Immature natural killer cell (primary cell): ENCODE results near the gene TOR4A. TPM values are rescaled to one million over a fixed set of nuclear protein-coding genes. Genes with fewer than 3 reads are reported as not detected.

Experiments used
- DNase-seq, 3 donors: peaks; one replicate each; pipeline ENCODE4 v3.0.0; 2022; ENCODE audit warnings: mixed read lengths in 1 of 3
- H3K27ac Mint-ChIP-seq, 6 donors: one replicate each; pipeline ENCODE4 v1.8.0; 2020; ENCODE audit warnings: mixed read lengths in 6 of 6, mild to moderate bottlenecking in 5 of 6, inconsistent platforms in 4 of 6, moderate library complexity in 3 of 6
- H3K27me3 Mint-ChIP-seq, 3 donors: one replicate each; pipeline ENCODE4 v1.8.0; 2020 to 2021; ENCODE audit warnings: low read depth in 3 of 3, mild to moderate bottlenecking in 3 of 3, mixed read lengths in 3 of 3, moderate library complexity in 3 of 3, inconsistent platforms in 1 of 3
- H3K36me3 Mint-ChIP-seq, 3 donors: one replicate each; pipeline ENCODE4 v1.8.0; 2020; ENCODE audit warnings: mixed read lengths in 3 of 3, inconsistent platforms in 2 of 3, mild to moderate bottlenecking in 2 of 3
- H3K4me1 Mint-ChIP-seq, 2 donors: one replicate each; pipeline ENCODE4 v1.8.0; 2020; ENCODE audit warnings: inconsistent platforms in 2 of 2, mild to moderate bottlenecking in 2 of 2, mixed read lengths in 2 of 2, moderate library complexity in 1 of 2
- H3K4me3 Mint-ChIP-seq, 5 donors: one replicate each; pipeline ENCODE4 v1.8.0; 2020; ENCODE audit warnings: mild to moderate bottlenecking in 5 of 5, mixed read lengths in 5 of 5, inconsistent platforms in 3 of 5, moderate library complexity in 3 of 5
- H3K9me3 Mint-ChIP-seq, 6 donors: one replicate each; pipeline ENCODE4 v1.8.0; 2020; ENCODE audit warnings: mild to moderate bottlenecking in 6 of 6, mixed read lengths in 6 of 6, inconsistent platforms in 4 of 6, moderate library complexity in 3 of 6
- polyA plus RNA-seq, 3 donors: library from polyadenylated mRNA; unstranded; fragments of 300-500 nt; fragmentation: Illumina TruSeq; gene quantifications; one replicate each; pipeline ENCODE4 v1.2.3, GENCODE V29; 2021

The TOR4A gene
- polyA plus RNA-seq, 3 donors from 2014 or later = 4.9 to 13.9 (median 7.2) TPM

- Mint-ChIP-seq H3K36me3 (no peaks in the 10 kb centered on the region), H3K4me3 (peak overlapping the region; percentile 50 to 59 (median 55)), H3K4me1 (peaks cover 8 to 14% of the 10 kb centered on the region in 2 donors), H3K9me3 (no peaks in the 10 kb centered on the region), H3K27ac (no peak overlapping the region), H3K27me3 (peaks cover 12 to 18% (median 13%) of the 10 kb centered on the region in 3 donors)
- DNase-seq = no peak
These were observed 17.2 kb downstream of the TOR4A start for GRCh38 chr9:137294681-137295237.

DNA sequence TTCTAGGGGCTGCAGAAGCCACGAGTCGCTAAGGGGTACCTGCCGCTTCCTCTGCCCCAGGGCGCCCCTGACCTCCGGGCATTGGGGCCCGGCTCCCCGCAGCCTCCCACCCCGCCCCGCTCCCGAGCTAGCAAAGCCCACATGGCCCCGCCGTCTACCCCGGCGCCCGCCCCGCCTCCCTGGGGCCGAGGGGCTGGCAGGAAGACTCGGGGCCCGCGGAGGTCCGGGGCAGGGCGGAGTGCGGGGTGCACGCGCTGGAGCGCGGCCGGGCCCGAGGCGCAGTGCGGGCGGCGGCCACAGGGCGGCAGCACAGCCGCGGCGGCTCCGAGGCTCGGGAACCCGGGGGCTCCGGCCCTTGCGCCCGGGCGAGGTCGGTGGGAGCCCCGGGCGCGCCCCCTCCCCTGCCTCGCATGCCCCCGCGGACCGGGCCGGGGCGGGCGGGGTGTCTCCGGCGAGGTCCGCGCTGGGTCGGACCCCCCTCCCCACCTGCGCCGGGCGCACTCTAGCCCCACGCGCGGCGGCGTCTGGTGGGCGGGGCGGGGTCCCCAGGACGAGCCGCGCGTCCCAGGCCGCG is 17.8 kb downstream of the TOR4A start:
- H3K4me1 Mint-ChIP-seq = peaks cover 11 to 14% of the 10 kb centered on the region in 2 donors
- no peaks in the 10 kb centered on the region for H3K36me3 Mint-ChIP-seq
- H3K9me3 Mint-ChIP-seq = no peaks in the 10 kb centered on the region
- peak; percentile 55 to 65 (median 63) for DNase-seq
- peaks cover 12 to 18% (median 13%) of the 10 kb centered on the region in 3 donors for H3K27me3 Mint-ChIP-seq
- H3K27ac Mint-ChIP-seq = no peak overlapping the region
- H3K4me3 Mint-ChIP-seq = peak overlapping the region; percentile 21 to 59 (median 55)

- Mint-ChIP-seq H3K27me3 (peaks cover 13 to 21% (median 13%) of the 10 kb centered on the region in 3 donors), H3K36me3 (no peaks in the 10 kb centered on the region), H3K27ac (peak overlapping the region in 1 of 6 donors; percentile 45), H3K4me3 (peak overlapping the region; percentile 69 to 79 (median 76)), H3K4me1 (peaks cover 15 to 20% of the 10 kb centered on the region in 2 donors), H3K9me3 (no peaks in the 10 kb centered on the region)
- no peak for DNase-seq
These were observed 18.5 kb downstream of the TOR4A start for GRCh38 chr9:137295849-137296669.

GRCh38 chr9:137296670-137297664 is 19.4 kb downstream of the TOR4A start:
- Mint-ChIP-seq H3K27ac (peak overlapping the region in 1 of 6 donors; percentile 45), H3K4me3 (peak overlapping the region; percentile 69 to 79 (median 76)), H3K36me3 (no peaks in the 10 kb centered on the region), H3K4me1 (peaks cover 17 to 20% of the 10 kb centered on the region in 2 donors), H3K27me3 (peaks cover 13 to 21% (median 13%) of the 10 kb centered on the region in 3 donors), H3K9me3 (no peaks in the 10 kb centered on the region)
- no peak for DNase-seq

DNA sequence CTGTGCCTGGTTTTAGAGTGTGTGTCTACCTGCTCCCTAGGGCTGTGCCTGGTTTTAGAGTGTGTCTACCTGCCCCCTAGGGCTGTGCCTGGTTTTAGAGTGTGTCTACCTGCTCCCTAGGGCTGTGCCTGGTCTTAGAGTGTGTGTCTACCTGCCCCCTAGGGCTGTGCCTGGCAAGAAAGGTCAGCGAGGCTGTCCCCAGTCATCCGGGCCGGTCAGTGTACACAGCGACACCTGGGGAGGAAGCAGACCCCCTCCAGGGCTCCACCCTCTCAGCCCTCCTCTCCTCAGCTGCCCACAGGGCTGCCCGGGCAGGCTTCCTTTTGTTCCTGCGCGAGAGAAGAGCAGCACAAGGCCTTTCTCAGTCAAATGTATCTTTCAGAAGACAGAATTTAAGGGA is 20.4 kb downstream of the TOR4A start:
- DNase-seq = no peak
- Mint-ChIP-seq H3K36me3 (no peaks in the 10 kb centered on the region), H3K27me3 (peaks cover 11 to 18% (median 13%) of the 10 kb centered on the region in 3 donors), H3K4me1 (peaks cover 17 to 20% of the 10 kb centered on the region in 2 donors), H3K9me3 (no peaks in the 10 kb centered on the region), H3K4me3 (no peak overlapping the region), H3K27ac (no peak overlapping the region)

DNA sequence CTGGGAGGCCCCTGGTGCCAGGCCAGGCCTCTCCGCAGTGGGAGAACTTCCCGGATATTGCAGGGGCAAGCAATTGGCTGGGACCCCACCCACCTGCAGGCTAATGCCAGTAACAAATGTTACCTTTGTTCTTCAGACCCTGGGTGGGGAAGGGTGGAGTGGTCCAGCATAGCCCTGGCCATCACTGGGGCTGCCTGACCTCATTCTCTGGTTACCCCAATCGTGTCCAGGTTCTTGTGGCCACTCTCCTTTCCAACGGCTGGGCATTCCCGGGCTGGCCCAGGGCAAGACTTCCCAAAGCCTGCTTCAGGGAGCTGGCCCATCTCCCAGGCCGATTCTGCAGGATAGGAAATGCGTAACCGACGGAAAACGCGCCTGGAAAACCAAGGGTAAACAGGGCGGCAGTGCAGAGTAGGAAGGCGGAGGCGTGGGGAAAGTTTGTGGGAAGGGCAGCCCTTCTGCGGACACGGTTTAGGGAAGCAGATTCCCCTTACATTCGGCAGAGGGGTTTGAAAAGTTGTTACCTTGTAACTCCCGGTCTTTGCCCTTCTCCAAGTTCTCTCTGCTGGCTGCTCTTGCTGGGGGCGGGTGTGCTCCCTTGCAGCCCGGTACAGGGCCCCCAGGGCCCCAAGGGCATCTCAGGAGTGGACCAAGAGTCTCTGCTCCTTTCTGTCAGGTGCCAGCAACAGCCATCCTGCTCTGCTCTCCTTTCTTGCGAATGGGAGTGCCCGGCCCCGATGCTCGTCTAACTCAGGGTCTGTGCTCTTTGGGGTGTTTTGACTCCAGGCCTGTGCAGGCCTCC is 21.1 kb downstream of the TOR4A start:
- no peak overlapping the region for H3K4me3 Mint-ChIP-seq
- no peaks in the 10 kb centered on the region for H3K36me3 Mint-ChIP-seq
- peaks cover 17 to 20% of the 10 kb centered on the region in 2 donors for H3K4me1 Mint-ChIP-seq
- H3K27me3 Mint-ChIP-seq = peaks cover 9 to 18% (median 13%) of the 10 kb centered on the region in 3 donors
- no peaks in the 10 kb centered on the region for H3K9me3 Mint-ChIP-seq
- H3K27ac Mint-ChIP-seq = no peak overlapping the region
- DNase-seq = no peak

- H3K27ac Mint-ChIP-seq = no peak overlapping the region
- no peak for DNase-seq
These were observed 21.7 kb downstream of the TOR4A start for GRCh38 chr9:137299203-137299565.

GRCh38 chr9:137299938-137300337 is 22.4 kb downstream of the TOR4A start:
- Mint-ChIP-seq H3K36me3 (no peaks in the 10 kb centered on the region), H3K27me3 (peaks cover 7 to 15% (median 8%) of the 10 kb centered on the region in 3 donors), H3K4me3 (peak overlapping the region in 4 of 5 donors; percentile 33 to 58 (median 40)), H3K9me3 (no peaks in the 10 kb centered on the region), H3K27ac (no peak overlapping the region), H3K4me1 (peaks cover 12 to 14% of the 10 kb centered on the region in 2 donors)
- no peak for DNase-seq

More at GRCh38 chr9:137299203-137299565, 21.7 kb downstream of the TOR4A start:
- Mint-ChIP-seq H3K36me3 (no peaks in the 10 kb centered on the region), H3K4me3 (no peak overlapping the region), H3K9me3 (no peaks in the 10 kb centered on the region), H3K27me3 (peaks cover 7 to 18% (median 11%) of the 10 kb centered on the region in 3 donors), H3K4me1 (peaks cover 17 to 20% of the 10 kb centered on the region in 2 donors)

DNA sequence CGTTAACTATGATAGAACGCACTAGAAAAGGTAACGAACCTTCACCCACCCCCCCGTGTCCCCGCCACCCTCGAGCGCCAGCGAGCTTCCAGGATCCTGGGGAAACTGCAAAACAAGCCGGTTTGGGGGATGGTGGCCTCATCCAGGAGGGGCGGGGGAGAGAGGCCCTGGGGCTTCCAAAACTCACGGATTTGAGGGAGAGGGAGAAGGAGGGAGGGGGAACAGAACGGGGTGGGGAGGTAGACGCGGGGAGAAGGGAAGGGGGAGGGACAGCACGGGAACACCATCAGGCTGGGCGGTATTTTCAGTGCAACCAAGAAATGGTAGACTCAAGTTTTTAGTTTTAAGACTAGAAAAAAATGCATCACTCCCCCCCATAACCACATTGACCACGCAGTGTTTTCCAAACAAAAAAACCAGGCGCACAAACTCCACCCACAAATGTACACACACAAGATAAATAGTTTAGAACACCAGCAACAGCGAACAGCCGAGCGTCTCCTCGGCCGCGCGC is 23.1 kb downstream of the TOR4A start:
- Mint-ChIP-seq H3K36me3 (no peaks in the 10 kb centered on the region), H3K4me3 (peak overlapping the region; percentile 81 to 89 (median 84)), H3K27ac (peak overlapping the region in 3 of 6 donors; percentile 51 to 83 (median 82)), H3K27me3 (peaks cover 7 to 15% (median 10%) of the 10 kb centered on the region in 3 donors), H3K9me3 (no peaks in the 10 kb centered on the region), H3K4me1 (peaks cover 12 to 15% of the 10 kb centered on the region in 2 donors)
- DNase-seq = no peak

DNA sequence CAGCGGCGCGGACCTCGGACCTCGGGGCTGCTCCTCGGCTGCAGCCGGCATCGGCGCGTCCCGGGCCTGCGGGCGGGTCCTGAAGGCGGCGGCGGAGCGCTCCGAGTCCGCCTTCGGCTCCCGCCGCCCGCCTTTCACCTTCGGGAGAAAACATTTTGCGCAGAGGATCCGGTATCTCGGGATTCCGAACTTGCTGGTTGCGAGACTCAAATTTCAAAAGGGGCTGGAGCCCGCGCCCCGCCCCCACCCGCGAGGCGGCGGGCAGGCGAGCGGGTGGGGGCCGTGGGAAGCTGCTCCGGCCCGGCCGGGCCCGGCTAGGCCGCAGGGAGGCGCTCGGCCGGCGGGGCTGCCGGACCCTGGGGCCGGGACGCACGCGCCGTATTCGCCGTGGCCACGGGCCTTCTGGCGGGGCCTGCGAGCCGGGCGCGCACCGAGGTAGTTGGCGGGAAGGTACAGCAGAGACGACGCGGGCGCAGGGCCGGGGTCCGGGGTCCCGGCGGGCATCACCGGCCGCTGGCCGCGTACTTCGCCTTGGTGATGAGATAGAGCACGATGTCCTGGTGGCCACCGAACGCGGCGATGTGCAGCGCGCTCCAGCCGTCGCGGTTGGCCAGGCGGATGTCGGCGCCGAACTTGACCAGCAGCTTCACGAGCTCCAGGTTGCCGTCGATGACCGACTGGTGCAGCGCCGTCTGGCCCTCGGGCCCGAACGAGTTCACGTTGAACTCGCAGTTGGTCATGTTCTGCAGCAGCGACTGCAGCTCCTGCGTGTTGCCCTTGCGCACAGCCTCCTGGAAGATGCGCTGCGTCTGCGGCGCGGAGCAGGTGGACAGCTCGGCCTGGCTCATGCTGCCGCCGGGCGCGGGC is 23.8 kb downstream of the TOR4A start:
- Mint-ChIP-seq H3K36me3 (no peaks in the 10 kb centered on the region), H3K27me3 (peaks cover 7 to 15% (median 10%) of the 10 kb centered on the region in 3 donors), H3K9me3 (no peaks in the 10 kb centered on the region), H3K4me1 (peaks cover 11 to 16% of the 10 kb centered on the region in 2 donors), H3K27ac (peak overlapping the region in 1 of 6 donors; percentile 51), H3K4me3 (peak overlapping the region; percentile 81 to 89 (median 84))
- DNase-seq = no peak

- DNase-seq = peak; percentile 90 to 91 (median 90)
- Mint-ChIP-seq H3K4me1 (peaks cover 6 to 13% of the 10 kb centered on the region in 2 donors), H3K4me3 (peak within 1 kb of the TSS; percentile 62 to 87 (median 73)), H3K27me3 (peaks cover 2 to 9% (median 4%) of the 10 kb centered on the region in 3 donors), H3K27ac (peak within 1 kb of the TSS in 1 of 6 donors; percentile 51), H3K36me3 (no peaks in the 10 kb centered on the region), H3K9me3 (no peaks in the 10 kb centered on the region)
These were observed 24.6 kb downstream of the TOR4A start, which contains the start of gene NRARP for GRCh38 chr9:137302118-137302448. NRARP (minus strand) TSS chr9:137302271; CDS start chr9:137301928, 343 bp downstream.
